ENCODE data around the gene PRODH2.

PRODH2 gene, protein sequence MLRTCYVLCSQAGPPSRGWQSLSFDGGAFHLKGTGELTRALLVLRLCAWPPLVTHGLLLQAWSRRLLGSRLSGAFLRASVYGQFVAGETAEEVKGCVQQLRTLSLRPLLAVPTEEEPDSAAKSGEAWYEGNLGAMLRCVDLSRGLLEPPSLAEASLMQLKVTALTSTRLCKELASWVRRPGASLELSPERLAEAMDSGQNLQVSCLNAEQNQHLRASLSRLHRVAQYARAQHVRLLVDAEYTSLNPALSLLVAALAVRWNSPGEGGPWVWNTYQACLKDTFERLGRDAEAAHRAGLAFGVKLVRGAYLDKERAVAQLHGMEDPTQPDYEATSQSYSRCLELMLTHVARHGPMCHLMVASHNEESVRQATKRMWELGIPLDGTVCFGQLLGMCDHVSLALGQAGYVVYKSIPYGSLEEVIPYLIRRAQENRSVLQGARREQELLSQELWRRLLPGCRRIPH

DNA sequence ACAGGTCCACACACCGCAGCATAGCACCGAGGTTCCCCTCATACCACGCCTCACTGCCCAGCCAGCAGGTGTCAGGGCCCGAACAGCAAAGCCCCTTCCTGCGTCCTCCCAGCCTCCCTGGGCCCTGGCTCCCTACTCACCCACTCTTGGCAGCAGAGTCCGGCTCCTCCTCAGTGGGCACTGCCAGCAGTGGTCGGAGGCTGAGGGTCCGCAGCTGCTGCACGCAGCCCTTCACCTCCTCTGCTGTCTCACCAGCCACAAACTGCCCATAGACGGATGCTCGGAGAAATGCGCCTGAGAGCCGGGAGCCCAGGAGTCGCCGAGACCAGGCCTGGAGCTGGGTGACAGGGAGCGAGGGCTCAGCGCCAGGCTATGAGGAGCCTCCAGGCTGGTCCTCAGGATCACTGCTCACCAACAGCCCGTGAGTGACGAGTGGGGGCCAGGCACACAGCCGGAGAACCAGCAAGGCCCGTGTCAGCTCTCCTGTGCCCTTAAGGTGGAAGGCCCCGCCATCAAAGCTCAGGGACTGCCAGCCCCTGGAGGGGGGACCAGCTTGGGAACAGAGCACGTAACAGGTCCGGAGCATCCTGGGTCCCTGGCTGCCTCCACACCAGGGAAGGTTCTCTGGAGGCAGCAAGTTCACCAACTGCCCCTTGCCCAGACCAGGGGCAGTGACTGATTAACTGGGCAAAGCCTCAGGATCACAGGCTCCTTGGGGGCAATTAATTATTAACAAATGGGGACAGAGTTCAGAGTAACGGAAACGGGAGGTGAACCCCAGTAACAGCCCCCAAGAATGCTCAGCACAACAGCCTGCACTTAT lies at the start of gene PRODH2:
PRODH2 (minus strand) TSS at position 626 of the 823 bp plus-strand sequence; CDS start at position 586, 40 bp downstream.
- DNase-seq, result no peak

DNA sequence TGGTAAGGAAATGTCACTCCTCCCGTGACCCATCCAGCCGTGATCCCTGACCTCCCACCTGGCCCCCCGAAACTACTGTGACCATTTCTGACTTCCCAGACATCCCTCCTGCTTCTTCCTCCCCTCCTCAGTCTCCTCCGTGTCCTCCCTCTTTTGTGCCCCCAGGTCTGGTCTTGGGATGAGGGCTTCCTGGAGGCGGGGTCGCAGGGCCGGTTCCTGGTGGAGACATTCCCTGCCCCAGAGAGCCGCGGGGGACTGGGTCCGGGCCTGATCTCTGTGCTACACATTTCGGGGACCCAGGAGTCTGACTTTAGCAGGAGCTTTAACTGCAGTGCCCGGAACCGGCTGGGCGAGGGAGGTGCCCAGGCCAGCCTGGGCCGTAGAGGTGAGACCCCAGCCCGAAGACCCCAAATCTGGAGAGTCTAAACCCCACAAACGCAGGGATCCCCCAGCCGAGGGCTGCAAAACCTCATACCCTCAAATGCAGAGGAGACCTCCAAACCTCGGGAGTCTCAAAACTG lies 49.1 kb upstream of the PRODH2 start:
- DNase-seq, result no peak

- DNase-seq, result no peak
Measured at GRCh38 chr19:35860818-35861639, 48.4 kb upstream of the PRODH2 start.

- no peak for DNase-seq
Measured at GRCh38 chr19:35860436-35860817, 47.8 kb upstream of the PRODH2 start.

GRCh38 chr19:35859414-35859813 lies 46.8 kb upstream of the PRODH2 start:
- DNase-seq, result no peak

DNA sequence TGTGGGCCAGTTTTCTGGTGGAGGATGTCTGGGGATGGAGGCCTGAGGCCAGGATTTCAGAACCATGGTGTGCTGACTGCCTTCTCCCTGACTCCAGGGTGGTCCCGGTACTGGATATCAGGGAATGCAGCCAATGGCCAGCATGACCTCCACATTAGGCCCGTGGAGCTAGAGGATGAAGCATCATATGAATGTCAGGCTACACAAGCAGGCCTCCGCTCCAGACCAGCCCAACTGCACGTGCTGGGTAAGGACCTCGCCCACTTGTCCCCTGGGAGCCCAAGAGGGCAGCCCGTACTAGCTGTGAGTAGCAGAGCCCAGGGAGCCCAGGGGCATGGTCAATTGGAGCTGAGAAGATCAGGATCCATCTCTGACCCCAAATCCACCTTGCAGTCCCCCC lies 45.7 kb upstream of the PRODH2 start:
- no peak for DNase-seq

DNA sequence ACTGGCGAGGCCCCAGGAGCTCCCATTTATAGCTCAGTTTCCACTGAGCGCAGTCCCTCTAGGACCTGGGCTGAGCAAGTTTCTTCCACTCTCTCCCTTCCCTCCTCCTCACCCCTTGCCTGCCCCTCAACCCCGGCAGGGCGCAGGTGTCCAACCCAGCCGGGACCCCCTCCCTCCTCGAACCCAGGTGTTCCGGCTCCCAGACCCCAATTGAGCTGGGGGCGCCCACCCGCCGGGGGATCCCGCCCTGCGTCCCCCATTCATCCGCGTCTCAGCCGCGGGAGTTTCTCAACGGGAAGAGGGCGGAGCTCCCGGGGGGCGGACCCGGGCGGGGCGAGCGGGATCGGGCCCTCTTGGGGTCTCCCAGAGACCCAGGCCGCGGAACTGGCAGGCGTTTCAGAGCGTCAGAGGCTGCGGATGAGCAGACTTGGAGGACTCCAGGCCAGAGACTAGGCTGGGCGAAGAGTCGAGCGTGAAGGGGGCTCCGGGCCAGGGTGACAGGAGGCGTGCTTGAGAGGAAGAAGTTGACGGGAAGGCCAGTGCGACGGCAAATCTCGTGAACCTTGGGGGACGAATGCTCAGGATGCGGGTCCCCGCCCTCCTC lies 44.0 kb upstream of the PRODH2 start, which contains the start of gene KIRREL2:
KIRREL2 (plus strand) TSS at position 366 of the 604 bp plus-strand sequence; CDS start at position 575, 209 bp downstream.
- DNase-seq, result peak; percentile 38

GRCh38 chr19:35853038-35853756 lies 40.6 kb upstream of the PRODH2 start:
- no peak for DNase-seq

DNA sequence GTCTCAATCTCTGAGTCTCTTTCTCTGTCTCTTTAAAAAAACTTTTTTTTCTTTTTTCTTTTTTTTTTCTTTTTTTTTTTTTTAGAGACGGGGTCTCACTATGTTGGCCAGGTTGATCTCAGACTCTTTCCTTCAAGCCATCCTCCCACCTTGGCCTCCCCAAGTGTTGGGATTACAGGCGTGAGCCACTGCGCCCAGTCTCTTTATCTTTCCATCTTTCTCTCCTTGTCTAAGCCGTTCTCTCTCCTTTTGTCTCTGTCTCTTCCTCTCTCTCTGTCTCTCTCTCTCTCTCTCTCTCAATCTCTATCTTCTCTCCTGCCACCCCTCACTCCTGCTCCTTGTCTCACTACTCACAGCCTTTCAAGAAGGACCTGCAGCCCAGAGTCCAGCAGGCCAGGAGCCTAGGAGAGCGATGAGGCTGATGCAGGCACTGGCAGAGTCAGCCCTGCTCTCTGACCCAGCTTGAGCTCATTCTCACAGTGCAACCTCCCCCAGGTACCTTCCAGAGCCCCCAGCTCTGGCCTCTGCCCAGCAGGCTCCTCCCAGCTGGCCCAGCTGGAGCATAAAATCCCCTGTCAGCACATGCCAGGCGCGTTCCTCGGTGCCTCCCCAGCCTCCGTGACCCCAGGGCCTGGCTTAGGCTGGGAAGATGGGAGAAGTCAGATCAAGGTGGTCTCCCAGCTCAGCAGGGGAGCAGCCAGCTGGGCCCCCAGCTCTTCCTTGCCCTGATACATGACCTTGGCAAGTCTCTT lies 39.6 kb upstream of the PRODH2 start, which contains the start of gene NPHS1:
NPHS1 (minus strand) TSS at position 476 of the 752 bp plus-strand sequence. CDS start 667 bp downstream, outside the sequence.
- DNase-seq, result no peak

DNA sequence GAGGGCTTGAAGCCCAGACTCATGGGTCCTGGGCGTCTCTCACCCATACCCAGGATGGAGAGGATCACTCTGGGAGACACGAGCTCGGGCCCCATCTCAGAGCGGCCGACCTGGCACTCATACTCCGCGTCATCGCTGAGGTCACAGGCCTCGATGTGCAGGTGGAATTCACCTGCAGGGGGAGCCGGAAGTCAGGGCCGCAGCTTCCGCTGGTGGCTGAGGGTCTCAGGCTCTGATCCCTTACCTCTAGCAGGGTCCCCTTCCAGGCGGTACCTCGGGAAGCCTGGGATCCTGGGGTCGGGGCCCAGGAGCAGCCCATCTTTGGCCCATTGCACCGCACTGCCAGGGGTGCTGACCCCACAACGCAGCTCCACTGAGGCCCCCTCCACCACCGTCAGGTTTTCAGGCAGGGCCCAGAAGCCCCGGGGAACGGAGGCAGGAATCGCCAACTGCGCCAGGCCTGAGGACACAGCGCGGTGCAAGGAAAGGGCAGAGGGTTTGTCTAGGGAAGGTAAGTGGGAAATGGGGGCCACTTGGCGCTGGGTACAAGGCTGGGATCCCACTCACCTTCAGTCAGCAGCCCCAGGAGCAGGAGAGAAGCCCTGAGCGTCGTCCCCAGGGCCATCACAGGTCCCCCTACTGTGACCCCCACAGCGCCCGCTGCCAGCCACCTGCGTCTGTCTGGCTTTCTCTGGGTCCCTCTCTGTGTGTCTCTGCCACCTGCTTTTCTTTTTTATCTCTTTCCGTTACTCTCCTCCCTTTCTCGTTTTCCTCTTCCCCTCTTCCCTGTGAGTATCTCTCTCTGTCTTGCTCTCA lies 38.8 kb upstream of the PRODH2 start:
- DNase-seq, result no peak

DNA sequence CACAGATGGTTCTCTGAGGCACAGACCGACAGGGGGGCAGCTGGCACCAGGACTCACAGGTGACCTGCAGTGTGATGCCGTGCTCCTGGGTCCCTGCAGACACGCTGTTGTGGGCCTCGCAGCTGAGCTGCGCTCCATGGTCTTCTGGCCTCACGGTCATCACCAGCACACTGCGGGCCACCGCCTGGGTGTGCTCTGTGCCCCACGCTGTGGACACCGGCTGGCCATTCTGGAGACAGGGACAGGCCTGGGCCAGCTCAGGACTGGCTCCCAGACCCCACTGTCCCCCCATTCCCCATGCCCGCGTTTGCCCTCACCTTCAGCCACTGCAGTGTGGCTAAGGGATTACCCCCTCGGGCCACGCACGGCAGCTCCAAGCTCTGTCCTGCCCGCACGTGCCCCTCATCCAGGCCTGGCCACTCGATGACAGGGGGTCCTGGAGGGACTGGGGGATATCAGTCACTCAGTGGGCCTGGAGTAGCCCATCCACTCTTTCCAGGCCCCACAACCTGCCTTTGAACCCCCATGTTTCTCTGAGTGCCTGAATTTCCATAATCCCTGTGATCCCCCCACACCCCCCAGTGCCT lies 36.4 kb upstream of the PRODH2 start:
- DNase-seq, result no peak

DNA sequence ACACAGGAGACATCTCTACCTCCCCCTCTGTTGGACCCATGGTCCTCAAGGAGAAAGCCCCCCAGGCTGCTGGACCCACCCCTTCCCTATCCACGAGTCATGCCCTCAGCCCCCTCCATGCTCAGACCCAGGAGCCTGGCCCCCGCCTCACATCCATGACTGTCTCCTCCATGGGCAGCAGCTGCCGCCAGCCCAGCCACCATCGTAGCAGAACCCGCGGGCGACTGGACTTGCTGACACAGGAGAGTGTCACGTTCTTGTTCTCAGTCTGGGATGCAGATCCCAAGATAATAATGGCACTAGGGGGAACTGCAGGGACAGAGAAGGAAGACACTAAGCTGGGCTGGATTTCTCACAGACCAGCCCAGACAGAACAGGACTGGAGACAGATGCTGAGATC lies 35.8 kb upstream of the PRODH2 start:
- no peak for DNase-seq

GRCh38 chr19:35847911-35848310 lies 35.3 kb upstream of the PRODH2 start:
- no peak for DNase-seq

- DNase-seq, result no peak
Measured at GRCh38 chr19:35846038-35846668, 33.5 kb upstream of the PRODH2 start.

DNA sequence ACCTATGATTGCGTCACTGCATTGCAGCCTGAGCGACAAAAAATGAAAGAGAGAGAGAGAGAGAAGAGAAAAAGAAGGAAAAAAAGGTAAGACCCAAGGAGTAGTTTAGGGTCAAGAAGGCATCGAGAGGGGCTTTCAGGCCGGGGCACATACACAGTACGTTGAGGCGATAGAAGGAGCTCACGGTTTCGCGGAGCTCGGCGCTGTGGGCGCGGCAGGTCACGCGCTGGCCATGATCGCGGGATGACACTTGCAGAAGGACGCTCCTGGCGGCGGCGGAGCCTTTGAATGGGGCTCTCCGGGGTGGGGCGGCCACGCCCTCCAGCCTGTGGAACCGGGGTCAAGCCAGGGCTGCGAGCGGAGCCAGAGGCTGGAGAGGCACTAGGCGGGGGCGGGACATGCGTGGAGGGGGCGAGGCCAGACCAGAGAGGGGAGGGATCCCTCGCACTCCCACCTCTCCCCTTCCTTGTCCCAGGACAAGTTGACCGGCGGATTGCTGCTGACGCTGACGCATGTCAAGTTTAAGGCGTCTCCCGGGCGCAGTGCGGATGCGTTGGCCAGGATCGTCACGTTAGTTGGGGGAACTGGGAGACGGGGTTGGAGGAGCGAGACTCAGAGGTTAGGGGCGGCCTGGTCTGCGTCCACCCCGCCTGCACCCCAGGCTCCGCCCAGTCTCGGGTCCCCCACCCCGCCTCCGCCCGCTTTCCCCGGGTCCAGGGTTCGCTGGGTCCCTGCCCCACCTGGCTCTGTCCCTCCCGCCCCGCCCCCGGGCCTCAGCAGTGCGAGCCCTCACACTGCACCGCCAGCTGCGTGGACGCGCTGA lies 32.8 kb upstream of the PRODH2 start:
- no peak for DNase-seq

- DNase-seq, result no peak
Measured at GRCh38 chr19:35844482-35845214, 32.0 kb upstream of the PRODH2 start.
